AG10803 (cell line): ENCODE measurements around the gene IKZF3.

ENCODE experiments used
- DNase-seq: peaks from one replicate; pipeline ENCODE4 v3.0.0; 2010; ENCODE audit warnings: low read depth
- H3K4me3 ChIP-seq: 2 replicates; pipeline ENCODE4 v1.5.1; 2011; ENCODE audit warnings: mild to moderate bottlenecking, low read length, control low read depth
- TF ChIP-seq, protein P1 (sequence below): conservative IDR thresholded peaks from 2 replicates; pipeline ENCODE4 v1.5.1; 2011; ENCODE audit warnings: mild to moderate bottlenecking, low read length, control low read depth, inconsistent platforms

Gene IKZF3

DNA sequence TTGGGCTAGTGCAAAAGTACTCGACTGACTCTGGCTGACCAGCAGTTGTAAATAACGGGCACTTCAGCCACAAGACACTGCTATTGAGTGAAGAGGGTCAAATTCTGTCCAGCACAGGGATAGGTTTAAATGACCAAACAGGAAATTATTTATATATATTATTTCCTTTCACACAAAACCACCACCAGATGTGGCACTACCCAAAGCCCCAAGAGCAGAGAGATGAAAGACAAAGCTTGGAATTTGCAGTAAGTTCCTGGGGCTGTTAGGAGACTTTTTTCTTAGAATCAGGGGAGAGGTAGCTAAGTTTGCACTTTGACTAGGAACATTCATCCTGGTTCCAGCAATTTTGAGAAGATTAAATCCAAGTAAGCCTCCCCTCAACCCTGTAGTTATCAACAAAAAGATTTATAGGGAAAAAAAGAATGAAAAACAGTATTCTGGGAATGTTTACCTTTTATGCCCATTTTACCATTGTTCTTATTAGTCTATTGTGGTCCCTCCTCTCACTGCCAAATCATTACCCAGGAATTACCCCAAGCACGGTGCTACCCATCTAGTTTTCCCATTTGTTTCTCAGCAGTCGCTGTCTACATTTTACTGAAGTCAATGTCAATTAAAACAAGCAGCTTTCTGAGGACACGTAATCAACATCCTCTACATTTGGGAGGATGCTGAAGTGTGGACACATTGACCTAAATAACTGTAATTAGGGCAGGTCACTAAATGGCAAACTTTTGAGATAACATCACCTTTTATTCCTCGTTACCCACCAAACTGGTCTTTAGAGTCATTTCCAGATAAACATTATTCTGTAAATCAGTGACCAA is 82.9 kb downstream of the IKZF3 start:
- no peak for DNase-seq
- TF ChIP-seq, protein P1, sequence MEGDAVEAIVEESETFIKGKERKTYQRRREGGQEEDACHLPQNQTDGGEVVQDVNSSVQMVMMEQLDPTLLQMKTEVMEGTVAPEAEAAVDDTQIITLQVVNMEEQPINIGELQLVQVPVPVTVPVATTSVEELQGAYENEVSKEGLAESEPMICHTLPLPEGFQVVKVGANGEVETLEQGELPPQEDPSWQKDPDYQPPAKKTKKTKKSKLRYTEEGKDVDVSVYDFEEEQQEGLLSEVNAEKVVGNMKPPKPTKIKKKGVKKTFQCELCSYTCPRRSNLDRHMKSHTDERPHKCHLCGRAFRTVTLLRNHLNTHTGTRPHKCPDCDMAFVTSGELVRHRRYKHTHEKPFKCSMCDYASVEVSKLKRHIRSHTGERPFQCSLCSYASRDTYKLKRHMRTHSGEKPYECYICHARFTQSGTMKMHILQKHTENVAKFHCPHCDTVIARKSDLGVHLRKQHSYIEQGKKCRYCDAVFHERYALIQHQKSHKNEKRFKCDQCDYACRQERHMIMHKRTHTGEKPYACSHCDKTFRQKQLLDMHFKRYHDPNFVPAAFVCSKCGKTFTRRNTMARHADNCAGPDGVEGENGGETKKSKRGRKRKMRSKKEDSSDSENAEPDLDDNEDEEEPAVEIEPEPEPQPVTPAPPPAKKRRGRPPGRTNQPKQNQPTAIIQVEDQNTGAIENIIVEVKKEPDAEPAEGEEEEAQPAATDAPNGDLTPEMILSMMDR = no peak
- H3K4me3 ChIP-seq = no peak overlapping the region

DNA sequence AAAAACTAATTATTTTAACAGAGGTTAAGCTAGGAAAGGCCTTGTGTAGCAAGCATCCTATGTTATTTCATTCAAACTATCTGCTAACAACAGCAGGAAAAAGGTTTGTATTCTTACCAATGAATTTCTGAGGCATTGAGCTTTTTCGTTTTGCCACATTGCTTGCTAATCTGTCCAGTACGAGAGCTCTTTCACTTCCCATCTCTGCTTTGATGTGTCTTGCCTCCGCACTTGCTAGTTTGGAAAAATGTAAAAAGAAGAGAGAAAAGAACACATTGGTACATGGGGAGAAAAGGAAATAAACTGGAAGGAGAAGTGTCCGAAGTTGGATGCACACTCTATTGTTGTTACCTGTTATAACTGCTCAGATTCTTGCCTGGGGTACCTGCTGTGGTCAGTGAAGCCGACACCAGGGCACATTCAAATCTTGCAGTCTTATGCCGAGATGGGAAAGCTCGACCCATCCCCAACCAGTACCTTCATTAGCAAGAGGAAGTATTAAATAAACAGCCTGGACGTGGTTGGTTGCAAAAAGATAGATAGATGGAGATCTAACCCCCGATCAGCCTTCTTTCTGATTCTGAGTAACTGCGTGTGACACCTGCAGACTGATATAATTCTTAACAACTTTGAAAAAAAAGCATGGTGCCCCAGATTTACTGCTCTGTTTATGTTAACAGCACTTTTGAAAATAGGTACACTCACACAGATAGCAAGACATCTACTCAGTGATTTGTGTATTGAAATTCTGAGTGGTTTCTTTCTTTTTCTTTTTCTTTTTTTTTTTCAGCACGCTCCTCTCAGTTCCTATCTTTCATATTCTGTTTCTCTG is 86.4 kb downstream of the IKZF3 start:
- H3K4me3 ChIP-seq = no peak overlapping the region
- TF ChIP-seq, protein P1 = no peak
- no peak for DNase-seq

DNA sequence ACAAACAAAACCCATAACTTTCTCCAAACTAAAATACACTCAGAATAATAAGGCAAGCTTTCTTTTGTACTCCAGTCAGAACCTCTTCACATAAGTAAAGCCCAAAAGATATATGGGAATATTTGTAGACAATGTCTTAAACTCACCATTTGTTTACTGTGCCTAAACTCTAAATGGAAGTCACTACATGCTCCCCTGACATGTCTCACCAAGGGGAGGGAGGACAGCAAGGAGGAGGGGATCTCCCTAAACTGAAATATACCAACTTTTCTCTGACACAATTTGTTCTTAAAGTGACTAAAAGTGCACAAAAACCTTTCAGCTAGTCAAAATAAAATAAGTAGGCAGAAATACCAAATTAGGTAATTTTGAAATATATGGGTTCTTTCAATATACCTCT is 87.9 kb downstream of the IKZF3 start:
- DNase-seq = no peak
- TF ChIP-seq, protein P1 = no peak
- no peak overlapping the region for H3K4me3 ChIP-seq

DNA sequence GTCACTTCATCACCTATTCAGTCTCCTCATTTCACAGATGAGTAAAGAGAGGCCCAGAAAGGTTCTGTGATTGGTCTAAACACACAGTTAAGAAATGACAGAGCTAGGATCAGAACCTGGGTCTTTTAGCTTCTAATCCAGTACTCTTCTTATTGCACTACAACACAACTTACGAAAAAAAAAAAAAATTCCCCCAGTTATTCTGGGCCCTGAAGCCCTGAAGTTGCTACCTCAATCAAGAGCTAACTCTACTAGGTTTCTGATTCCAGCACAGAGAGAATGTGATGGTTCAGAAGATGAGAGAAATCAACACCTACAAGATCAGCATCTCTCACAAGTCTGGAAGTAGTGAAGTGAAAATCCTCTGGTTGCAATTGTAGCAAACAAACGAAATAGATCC is 89.1 kb downstream of the IKZF3 start:
- TF ChIP-seq, protein P1 = no peak
- no peak for DNase-seq
- H3K4me3 ChIP-seq = no peak overlapping the region

DNA sequence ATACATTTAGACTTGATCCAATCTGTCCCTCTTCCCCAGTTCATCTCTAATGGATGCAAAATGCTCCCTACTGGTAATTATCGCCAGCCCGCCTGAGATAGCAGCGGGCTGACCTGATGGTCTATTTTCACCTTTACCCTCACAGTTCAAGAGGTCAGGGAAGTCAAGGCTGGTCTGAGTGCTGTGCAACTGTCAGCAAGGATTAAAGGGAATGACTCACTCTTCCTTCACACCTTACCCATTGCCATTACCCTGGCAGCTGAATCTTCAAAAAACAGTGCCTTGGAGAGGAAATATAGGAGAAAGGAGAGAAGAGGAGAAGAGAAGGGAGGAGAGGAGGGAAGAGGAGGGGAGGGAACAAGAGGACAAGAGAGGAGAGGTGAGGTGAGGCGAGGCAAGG is 90.1 kb downstream of the IKZF3 start:
- TF ChIP-seq, protein P1 = no peak
- DNase-seq = no peak
- no peak overlapping the region for H3K4me3 ChIP-seq

DNA sequence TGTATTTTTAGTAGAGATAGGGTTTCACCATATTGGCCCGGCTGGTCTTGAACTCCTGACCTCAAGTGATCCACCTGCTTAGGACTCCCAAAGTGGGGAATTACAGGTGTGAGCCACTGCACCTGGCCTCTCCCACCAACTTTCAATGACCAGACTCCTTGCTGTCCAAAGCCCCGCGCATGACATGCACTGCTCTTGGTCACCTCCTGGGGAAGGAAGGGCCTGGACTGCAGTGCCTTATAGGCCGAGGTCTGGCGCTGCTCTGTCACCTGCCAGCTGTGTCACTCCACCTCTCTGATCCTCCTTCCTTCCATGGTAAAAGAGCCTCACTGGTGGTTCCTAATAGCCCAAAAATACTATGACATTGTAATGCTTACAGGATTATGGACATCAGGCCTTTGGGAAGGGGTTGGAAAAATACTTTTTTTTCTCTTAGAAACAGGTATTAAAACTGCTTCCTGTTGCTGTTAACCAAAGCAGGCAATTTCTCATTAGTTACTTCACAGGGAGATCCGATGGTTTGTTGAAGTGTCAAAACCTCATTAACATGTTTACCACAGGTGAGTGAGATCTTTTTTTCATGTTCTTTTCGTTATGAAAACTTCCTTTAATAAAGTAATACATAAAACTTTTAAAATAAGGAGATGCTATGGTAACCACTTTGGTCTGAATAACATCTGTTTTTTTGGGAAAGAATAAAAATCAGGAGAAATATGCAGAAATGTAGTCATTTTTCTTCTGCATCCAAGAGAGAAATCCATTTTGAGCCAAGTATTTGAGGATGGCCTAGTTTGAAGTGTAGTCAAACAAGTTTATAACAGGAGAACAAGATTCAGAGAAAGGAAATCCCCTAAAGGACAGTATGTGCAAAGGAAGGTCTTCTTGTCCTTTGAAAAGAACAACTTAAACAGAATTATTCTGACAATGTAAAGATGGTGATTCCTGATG is 90.9 kb downstream of the IKZF3 start:
- no peak for DNase-seq
- no peak overlapping the region for H3K4me3 ChIP-seq
- TF ChIP-seq, protein P1 = no peak
